Activated CD4-positive, CD25-positive, alpha-beta regulatory T cell treated with anti-CD3 and anti-CD28 coated beads, Interleukin-2, amount 50 U/mL, for 16 hours (primary cell): ENCODE data around the gene TUFT1.
"Not testable (repeated sequence)": the region's sequence is repeated elsewhere in the genome, so short reads cannot be mapped to it uniquely, and the experiment has no call there.

Experiments used
- DNase-seq: peaks from one replicate; pipeline ENCODE4 v3.0.0-alpha.2; 2020; ENCODE audit warnings: low read depth, low spot score

Gene TUFT1

DNA sequence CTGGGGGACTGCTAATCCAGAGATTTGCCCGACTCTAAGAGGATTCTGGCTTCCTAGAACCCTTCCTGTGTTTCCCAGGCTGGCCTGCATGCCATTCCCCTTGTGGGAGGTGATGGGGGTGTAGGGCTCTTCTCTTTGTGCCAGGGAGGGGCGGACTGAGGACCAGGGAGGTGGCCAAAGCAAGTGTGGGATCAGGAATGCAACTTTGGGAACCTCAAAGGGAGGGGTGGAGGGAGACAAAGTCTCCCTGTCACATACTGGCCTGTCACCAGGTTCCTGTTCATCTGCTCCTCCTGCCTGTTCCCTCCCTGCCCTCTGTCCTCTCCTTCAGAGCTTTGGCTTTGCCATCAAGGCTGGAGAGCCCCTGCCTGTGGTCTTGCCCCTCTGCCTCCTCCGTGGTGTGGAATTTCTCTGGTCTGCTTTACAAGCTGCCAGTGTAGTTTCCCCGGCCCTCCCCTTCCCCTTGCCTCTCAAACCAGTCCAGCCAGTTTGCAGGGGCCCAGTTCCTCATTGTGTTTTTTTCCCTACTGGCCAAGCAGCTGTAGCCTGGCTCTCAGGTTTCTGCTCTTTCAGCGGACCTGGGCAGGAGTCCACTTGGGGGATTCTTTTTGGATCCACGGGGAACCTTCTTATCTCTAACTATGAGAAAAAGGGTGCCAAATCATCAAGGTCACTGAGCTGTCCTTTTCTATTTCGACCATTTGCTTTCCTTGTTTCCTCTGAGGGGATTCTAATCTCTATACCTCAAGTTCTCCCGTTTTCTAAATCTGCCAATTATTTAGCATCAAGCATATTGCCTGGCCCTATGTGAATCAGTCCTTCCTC lies 27.1 kb upstream of the TUFT1 start:
- no peak for DNase-seq

DNA sequence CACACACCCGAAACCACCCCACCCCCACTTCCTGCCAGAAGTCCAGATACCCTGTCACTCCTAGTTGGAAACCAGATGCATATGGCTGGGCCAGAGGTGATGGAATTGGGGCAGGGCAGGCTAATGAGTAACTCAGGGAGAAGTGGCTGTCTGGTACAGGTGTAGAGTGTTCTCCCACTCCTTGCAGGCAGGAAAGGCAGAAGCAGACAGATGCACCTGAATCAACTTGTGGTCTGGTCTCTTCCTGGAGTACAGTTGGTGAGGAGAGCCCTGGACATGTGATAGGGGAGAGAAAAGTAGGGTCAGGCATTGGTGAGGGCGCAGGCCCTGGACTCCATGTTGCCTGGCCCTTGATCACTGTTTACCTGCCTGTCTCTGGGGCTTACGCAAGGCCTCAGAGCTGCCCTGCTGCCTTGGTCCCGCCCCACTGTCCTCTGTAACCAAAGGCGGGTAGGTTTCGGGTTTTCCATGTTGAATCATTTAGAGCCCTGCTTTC lies 26.4 kb upstream of the TUFT1 start:
- DNase-seq = no peak

DNA sequence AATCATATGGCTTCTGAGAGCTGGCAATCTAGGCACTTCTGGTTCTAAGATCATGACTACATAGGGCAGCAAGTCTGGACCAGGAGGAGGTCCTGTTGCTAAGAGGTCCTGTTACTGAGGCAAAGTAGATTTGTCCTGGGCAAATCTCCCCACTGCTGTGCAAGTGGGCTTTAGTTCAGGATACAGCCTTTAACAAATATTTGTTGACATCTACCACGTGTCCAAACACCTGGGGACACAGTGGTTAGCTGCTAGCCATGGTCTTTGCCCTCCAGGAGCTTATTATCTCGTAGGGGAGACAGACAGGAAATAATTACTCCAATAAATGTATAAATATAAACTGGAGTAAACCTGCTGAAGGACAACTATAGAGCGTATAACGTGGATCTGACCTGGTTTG lies 25.7 kb upstream of the TUFT1 start:
- no peak for DNase-seq

DNA sequence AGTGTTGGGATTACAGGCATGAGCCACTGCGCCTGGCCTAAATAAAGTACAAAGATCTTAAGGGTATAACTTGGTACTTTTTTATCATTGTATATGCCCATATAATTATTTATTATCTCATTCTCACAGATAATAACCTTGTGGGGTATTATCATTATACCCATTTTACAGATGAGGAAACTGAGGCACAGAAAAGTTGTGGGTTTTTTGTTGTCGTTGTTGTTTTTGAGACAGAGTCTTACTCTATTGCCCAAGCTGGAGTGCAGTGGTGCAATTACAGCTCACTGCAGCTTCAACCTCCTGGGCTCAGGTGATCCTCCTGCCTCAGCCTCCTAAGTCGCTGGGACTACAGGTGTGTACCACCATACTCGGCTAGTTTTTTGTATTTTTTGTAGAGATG lies 24.8 kb upstream of the TUFT1 start:
- no peak for DNase-seq

DNA sequence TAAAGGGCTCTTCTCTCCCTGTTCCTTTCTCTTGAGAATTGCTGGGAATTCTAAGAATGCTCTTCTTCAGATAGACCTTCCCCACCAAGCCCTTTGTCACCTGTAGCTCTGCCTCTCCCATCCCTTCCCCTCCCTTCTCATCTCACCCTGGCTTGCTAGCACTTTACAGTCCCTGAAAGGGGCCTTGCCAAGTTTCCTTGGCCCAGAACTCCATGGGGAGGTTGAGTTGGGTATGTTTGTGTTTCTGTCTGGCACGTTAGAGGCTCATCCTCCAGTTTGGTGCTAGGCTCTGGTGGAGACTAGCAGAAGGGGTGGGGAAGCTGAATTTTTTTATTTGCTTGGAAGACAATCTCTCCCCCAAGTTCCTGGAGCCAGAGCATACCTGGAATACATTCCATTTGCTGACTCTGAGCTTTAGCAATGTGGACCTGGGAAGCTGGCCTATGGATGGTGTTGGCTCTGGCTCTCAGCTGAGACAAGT lies 24.0 kb upstream of the TUFT1 start:
- DNase-seq = no peak

DNA sequence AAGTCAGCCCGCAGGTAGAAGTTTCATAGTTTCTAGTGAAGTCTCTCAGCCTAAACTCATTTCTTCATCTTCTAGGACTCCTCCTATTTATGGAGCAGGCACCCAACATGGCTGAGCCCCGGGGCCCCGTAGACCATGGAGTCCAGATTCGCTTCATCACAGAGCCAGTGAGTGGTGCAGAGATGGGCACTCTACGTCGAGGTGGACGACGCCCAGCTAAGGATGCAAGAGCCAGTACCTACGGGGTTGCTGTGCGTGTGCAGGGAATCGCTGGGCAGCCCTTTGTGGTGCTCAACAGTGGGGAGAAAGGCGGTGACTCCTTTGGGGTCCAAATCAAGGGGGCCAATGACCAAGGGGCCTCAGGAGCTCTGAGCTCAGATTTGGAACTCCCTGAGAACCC lies 21.7 kb upstream of the TUFT1 start:
- DNase-seq = no peak

DNA sequence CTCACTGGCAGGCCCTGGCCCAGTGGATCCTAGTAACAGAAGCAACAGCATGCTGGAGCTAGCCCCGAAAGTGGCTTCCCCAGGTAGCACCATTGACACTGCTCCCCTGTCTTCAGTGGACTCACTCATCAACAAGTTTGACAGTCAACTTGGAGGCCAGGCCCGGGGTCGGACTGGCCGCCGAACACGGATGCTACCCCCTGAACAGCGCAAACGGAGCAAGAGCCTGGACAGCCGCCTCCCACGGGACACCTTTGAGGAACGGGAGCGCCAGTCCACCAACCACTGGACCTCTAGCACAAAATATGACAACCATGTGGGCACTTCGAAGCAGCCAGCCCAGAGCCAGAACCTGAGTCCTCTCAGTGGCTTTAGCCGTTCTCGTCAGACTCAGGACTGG lies 21.2 kb upstream of the TUFT1 start:
- DNase-seq = no peak

DNA sequence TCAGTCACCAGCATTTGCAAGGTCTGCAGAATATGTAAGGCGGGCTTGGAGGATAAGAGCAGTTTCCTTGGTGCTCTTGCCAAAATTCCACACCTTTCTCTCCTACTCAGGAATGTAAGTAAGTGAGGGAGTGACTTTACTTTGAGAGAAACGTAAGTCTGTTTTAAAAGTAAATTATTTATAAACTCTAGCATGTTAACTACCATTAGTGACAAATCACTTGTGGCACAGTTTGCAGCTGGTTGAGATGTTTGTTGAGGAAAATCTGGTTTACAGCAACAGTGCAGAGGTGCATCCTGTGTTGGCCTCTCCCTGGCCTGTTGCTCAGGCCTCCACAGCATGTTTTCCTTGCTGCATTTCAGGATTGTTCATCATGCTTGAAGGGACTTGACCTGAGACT lies 20.4 kb upstream of the TUFT1 start:
- DNase-seq = no peak

DNA sequence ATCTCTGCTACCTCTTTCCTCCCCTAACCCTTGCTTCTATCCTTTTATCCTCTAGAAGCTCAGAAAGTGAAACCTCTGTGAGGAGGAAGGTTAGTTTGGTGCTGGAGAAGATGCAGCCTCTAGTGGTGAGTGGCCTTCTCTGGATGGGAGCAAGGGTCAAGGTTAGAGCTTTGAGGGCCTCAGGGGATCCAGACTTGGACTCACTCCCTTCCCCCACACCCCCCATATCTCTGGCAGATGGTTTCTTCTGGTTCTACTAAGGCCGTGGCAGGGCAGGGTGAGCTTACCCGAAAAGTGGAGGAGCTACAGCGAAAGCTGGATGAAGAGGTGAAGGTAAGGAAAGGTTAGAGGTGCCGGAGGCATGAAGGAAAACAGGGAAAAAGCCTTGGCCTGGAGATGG lies 19.8 kb upstream of the TUFT1 start:
- DNase-seq = no peak

DNA sequence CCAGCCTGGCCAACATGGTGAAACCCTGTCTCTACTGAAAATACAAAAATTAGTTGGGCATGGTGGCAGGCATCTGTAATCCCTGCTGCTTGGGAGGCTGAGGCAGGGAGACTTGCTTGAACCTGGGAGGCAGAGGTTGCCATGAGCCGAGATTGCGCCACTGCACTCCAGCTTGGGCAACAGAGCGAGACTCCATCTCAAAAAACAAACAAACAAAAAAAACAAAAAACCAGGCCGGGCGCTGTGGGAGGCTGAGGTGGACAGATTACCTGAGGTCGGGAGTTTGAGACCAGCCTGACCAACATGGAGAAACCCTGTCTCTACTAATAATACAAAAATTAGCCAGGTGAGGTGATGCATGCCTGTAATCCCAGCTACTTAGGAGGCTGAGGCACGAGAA lies 17.7 kb upstream of the TUFT1 start:
- DNase-seq = not testable (repeated sequence)

DNA sequence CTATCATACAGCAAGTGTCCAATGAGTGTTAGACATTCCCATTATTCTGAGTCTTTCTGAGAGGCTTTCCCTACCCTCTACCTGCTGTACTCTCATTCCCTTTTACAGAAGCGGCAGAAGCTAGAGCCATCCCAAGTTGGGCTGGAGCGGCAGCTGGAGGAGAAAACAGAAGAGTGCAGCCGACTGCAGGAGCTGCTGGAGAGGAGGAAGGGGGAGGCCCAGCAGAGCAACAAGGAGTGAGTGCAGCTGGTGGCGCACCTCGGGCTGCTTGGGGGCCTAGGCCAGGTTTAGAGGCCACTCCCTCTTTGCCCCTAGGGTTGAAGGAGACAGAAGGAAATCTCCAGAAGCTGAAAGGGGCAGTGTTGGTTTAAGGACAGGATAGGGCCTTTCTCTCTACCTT lies 16.8 kb upstream of the TUFT1 start:
- DNase-seq = no peak

DNA sequence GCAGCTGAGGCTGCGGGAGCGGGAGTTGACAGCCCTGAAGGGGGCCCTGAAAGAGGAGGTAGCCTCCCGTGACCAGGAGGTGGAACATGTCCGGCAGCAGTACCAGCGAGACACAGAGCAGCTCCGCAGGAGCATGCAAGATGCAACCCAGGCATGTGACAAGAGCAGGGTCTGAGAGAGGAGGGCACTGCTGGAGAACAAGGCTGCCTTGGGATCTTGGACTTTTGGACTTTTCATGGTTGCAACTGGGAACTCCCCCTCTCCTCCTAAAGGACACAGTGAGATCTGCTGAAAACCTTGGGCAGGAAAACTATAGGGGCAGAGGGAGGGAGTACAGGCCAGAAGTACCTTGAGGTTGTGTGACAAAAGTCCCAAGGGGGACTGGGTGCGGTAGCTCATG lies 15.4 kb upstream of the TUFT1 start:
- no peak for DNase-seq

DNA sequence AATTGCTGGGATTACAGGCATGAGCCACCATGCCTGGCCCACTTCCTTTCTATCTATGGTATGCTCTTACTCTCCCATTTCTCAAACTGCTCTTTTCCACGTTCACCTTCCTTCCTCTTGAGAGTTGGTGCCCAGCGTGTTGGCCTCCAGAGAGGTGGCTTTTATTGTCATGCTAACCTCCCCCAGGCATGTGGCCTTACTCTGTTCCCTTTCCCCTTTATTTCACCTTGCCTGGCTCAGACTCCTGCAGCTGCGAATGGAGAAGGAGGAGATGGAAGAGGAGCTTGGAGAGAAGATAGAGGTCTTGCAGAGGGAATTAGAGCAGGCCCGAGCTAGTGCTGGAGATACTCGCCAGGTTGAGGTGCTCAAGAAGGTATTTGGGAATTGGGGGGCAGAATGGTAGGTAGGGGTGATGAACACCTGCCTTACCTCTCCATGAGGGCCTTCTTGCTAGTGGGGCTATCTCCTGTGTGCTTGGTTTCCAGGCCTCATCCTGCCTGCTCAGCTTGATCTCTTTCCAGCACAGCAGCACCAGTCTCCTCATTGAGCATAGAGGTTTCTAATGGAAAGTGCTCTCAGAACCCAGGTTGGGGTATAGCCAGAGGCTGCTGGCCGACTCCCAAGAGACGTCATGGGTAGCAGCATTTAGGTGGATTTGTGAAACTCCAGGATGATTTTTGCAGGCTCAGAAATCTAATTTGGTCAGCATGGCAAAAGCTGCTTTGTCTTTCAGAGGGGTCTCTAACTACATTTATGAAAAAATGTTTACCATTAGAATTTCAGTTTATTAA lies 13.2 kb upstream of the TUFT1 start:
- DNase-seq = no peak

DNA sequence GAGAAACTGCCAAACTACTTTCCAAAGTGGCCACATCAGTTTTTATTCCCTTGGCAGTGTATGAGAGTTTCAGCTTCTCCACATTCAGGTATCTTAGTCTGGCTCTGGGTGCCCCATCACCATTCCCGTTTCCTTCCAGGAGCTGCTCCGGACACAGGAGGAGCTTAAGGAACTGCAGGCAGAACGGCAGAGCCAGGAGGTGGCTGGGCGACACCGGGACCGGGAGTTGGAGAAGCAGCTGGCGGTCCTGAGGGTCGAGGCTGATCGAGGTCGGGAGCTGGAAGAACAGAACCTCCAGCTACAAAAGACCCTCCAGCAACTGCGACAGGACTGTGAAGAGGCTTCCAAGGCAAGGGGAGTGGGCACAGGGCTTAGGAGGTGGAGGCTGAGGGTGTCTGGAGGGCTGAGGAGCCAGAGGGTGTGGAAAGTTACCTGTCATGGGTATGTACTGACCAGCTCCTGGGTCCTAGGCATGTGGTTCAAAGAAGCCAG lies 10.9 kb upstream of the TUFT1 start:
- no peak for DNase-seq

DNA sequence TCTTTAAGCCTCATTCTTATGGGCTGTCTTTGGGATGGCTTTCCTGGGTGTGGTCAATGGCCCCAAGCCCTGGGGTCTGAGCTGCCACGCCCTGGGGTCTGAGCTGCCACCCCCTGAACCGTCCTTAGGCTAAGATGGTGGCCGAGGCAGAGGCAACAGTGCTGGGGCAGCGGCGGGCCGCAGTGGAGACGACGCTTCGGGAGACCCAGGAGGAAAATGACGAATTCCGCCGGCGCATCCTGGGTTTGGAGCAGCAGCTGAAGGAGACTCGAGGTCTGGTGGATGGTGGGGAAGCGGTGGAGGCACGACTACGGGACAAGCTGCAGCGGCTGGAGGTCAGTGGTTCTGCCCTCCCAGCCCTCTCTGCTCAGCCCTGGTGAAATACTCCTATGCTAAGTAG lies 10.3 kb upstream of the TUFT1 start:
- DNase-seq = no peak

DNA sequence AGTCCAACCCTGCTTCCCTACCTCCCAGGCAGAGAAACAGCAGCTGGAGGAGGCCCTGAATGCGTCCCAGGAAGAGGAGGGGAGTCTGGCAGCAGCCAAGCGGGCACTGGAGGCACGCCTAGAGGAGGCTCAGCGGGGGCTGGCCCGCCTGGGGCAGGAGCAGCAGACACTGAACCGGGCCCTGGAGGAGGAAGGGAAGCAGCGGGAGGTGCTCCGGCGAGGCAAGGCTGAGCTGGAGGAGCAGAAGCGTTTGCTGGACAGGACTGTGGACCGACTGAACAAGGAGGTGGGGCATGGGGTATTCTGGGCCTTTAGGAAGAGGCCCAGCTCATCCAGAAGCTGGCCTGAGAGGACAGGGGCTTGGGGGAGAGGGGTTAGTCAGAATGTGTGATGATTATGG lies 9.6 kb upstream of the TUFT1 start:
- DNase-seq = no peak

DNA sequence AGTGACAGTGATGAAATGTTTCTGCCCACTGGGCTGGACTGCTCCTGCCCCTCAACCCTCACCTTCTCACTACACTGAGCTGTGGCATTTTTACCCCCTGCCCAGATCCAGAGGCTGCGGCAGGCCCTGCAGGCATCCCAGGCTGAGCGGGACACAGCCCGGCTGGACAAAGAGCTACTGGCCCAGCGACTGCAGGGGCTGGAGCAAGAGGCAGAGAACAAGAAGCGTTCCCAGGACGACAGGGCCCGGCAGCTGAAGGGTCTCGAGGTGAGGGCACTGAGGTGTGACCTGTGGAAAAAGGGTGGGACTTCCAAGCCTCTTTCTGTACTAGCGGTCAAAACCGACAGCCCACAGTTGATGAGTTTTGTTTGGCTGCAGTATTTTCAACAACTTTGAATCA lies 6.2 kb upstream of the TUFT1 start:
- no peak for DNase-seq

DNA sequence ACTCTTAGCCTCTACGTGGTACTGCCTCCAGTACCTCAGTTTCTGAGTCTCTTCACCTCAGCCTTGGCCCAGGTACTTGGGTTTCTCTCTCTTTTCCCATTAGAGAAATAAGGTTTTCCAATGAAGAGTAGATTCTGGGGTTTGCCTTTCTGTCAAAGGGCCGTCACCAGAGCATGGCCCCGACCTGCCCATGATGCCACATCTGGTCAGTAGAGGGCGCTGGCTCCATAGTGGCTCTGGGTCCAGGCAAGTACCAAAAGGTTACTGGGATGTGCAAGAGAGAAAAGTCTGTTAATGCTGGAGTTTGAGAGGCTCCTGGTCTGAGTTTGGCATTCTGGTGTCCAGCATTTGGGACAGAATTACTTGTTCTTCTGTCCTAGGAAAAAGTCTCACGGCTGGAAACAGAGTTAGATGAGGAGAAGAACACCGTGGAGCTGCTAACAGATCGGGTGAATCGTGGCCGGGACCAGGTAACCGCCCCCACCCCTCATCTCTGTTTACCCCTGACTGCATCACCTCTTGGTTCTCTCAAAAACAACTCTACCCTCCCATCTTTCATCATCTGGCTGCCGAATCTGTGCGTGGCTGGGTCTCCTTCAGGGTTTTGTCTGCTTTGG lies 5.3 kb upstream of the TUFT1 start:
- DNase-seq = peak; percentile 56

DNA sequence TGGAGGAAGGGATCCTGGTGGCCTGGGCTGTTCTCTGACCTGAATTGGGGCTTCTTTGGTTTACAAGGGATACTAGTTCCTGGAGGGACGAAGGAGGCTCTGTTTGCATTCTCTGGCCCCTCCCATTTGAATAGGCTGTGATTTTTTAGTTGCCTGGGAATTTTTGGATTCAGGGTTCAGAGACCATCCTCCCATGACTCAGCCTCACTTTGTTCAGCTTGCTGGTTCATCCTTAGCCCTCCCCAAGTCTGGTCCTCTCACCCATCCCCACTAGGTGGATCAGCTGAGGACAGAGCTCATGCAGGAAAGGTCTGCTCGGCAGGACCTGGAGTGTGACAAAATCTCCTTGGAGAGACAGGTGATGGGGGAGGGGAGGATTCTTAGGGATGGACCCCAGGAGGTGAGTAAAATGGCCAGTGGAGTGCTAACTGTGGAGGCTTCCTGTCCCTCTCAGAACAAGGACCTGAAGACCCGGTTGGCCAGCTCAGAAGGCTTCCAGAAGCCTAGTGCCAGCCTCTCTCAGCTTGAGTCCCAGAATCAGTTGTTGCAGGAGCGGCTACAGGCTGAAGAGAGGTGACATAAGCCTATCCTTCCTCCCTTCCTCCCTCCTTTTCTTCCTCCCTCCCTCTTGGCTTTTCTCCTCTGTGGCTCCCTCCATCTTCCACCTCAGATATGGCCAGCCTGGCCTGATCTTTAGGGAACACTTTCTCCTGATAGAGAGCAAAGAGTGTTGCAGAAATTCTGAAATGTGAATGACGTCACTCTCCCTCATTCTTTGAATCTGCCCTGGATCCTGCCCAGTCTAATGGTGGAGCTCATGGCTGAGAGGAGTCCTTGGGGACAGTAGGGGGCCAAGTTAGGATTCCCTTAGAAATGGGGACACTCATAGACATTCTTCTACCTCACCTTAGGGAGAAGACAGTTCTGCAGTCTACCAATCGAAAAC lies 4.5 kb upstream of the TUFT1 start:
- no peak for DNase-seq

DNA sequence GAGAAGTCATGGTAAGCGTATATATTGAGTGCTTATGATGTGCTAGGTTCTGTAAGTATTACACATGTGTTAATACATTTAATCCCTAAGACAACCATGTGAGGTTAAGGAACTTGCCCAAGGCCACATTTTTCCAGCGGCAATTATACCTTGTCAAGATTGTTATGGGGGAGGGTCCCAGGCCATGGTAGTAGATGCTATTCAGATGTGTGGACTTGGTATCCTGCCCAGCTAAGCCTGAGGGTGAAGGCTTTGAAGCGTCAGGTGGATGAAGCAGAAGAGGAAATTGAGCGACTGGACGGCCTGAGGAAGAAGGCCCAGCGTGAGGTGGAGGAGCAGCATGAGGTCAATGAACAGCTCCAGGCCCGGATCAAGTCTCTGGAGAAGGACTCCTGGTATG lies 3.6 kb upstream of the TUFT1 start:
- no peak for DNase-seq

DNA sequence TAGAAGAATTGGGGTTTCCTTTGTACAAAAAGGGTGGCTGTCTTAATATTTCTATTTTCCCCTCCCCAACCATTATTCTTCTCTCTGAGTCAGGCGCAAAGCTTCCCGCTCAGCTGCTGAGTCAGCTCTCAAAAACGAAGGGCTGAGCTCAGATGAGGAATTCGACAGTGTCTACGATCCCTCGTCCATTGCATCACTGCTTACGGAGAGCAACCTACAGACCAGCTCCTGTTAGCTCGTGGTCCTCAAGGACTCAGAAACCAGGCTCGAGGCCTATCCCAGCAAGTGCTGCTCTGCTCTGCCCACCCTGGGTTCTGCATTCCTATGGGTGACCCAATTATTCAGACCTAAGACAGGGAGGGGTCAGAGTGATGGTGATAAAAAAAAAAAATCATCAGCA lies 3.0 kb upstream of the TUFT1 start:
- no peak for DNase-seq
